GM06990 (cell line): ENCODE measurements around the gene SNTG2.

Source experiments
- DNase-seq: peaks from one replicate; pipeline ENCODE4 v3.0.0-alpha.2; 2011; ENCODE audit not compliant: insufficient read length; ENCODE audit errors: extremely low read depth
- H3K27me3 ChIP-seq: replicated peaks from 2 replicates; pipeline ENCODE4 v1.6.0; 2011; ENCODE audit warnings: low read length; ENCODE audit not compliant: control insufficient read depth, insufficient read depth
- H3K36me3 ChIP-seq: 2 replicates; pipeline ENCODE4 v1.5.1; 2011; ENCODE audit warnings: low read length; ENCODE audit not compliant: control insufficient read depth, insufficient read depth
- H3K4me3 ChIP-seq: replicated peaks from 2 replicates; pipeline ENCODE4 v1.5.1; 2011; ENCODE audit warnings: low read depth, mild to moderate bottlenecking, control low read depth, low read length
- TF ChIP-seq, protein P1 (sequence below): IDR thresholded peaks from 2 replicates; pipeline ENCODE4 v1.5.1; 2011; ENCODE audit warnings: low read length, control low read depth, mild to moderate bottlenecking, inconsistent platforms; ENCODE audit not compliant: insufficient read depth, poor library complexity, severe bottlenecking

Gene SNTG2

DNA sequence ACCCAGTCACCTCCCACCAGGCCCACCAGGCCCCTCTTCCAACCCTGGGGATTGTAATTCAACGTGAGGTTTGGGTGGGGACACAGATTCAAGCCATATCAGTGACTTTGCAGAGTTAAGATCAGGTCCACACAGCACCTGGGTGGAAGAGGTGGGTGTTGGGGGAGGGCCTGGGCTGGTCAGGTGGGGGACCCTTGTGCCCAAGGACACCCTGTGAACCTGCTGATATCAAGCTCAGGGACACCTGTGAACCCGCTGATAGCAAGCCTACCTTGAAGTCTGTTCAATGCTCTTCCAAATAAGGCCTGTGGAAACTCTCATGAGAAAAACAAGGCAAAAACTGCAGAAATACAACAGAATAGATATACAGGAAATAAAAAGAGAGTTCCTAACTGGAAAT lies 442.7 kb downstream of the SNTG2 start:
- no peak overlapping the region for H3K4me3 ChIP-seq
- no peak for DNase-seq
- TF ChIP-seq, protein P1, sequence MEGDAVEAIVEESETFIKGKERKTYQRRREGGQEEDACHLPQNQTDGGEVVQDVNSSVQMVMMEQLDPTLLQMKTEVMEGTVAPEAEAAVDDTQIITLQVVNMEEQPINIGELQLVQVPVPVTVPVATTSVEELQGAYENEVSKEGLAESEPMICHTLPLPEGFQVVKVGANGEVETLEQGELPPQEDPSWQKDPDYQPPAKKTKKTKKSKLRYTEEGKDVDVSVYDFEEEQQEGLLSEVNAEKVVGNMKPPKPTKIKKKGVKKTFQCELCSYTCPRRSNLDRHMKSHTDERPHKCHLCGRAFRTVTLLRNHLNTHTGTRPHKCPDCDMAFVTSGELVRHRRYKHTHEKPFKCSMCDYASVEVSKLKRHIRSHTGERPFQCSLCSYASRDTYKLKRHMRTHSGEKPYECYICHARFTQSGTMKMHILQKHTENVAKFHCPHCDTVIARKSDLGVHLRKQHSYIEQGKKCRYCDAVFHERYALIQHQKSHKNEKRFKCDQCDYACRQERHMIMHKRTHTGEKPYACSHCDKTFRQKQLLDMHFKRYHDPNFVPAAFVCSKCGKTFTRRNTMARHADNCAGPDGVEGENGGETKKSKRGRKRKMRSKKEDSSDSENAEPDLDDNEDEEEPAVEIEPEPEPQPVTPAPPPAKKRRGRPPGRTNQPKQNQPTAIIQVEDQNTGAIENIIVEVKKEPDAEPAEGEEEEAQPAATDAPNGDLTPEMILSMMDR: no peak
- no peaks in the 10 kb centered on the region for H3K36me3 ChIP-seq
- no peaks in the 10 kb centered on the region for H3K27me3 ChIP-seq

DNA sequence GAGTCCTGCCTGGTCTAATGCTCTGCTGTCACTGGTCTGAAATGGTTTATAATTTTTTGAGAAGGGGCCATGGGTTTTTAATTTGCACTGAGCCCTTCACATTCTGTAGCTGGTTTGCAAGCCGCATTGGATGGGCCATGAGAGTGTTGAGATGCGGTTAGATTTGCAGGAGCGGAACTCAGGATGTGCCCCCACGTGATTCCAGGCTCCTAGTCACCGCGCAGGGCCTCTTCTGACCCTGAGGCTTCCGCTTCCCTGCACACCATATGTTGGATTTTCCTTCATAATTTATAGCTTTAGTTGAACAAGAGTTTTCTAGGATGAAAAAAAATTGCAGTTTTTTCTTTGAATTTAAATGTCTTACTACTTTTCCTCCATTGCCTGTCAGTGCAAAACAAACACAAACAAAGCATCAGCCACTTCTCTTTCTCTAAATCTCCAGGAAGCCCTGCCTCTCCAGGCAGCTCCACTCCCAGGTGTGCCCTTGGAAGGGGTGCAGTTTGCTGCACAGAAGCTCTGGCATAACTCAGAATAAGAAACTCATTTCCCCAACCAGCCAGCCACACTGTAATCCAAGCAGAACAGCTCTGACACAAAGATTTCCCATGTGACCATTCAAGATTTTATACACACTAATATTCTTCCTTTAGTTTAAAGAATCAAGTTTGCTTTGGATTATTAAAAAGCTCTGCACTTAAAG lies 444.2 kb downstream of the SNTG2 start:
- H3K27me3 ChIP-seq: no peaks in the 10 kb centered on the region
- no peak overlapping the region for H3K4me3 ChIP-seq
- DNase-seq: no peak
- TF ChIP-seq, protein P1: no peak
- no peaks in the 10 kb centered on the region for H3K36me3 ChIP-seq

DNA sequence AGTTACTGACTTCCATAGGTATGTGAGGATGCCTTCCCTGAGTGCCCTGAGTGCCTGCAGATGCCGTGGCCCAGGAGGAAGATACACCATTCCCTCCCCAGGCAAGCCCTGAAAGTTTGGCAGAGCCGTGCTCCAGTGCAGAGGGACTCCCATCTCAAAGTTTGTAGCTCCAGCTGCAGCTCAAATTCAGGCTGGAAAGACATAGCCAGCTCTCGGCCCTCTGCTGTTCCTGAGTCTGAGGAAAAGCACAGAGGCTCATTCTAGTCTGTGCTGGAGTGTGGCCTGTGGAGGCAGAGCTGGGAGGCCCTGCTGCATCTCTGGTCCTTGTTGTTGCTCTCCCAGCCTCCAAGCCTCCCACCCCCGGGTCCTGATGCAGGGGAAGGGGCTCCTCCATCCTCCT lies 446.7 kb downstream of the SNTG2 start:
- TF ChIP-seq, protein P1: no peak
- no peak for DNase-seq
- H3K27me3 ChIP-seq: no peaks in the 10 kb centered on the region
- no peak overlapping the region for H3K4me3 ChIP-seq
- no peaks in the 10 kb centered on the region for H3K36me3 ChIP-seq

DNA sequence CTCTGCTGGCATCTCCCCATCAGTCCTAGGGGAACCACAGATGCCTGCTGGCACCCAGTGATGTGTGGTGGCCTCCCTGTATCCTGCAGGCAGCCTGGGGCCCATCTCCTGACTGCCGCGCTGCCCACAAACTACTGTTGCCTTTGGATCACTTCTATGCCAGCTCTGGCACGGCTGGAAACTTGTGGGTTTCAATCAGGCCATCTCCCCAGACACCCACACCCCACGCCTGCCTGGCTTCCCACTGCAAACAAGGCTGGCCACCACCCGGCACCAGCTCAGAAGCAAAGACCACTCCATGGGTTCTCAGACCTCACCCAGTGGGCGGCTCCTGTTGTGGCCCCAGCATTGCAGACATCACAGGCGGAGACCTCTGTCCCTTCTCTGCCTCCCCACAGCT lies 447.5 kb downstream of the SNTG2 start:
- no peaks in the 10 kb centered on the region for H3K36me3 ChIP-seq
- TF ChIP-seq, protein P1: no peak
- no peak for DNase-seq
- no peak overlapping the region for H3K4me3 ChIP-seq
- H3K27me3 ChIP-seq: no peaks in the 10 kb centered on the region

DNA sequence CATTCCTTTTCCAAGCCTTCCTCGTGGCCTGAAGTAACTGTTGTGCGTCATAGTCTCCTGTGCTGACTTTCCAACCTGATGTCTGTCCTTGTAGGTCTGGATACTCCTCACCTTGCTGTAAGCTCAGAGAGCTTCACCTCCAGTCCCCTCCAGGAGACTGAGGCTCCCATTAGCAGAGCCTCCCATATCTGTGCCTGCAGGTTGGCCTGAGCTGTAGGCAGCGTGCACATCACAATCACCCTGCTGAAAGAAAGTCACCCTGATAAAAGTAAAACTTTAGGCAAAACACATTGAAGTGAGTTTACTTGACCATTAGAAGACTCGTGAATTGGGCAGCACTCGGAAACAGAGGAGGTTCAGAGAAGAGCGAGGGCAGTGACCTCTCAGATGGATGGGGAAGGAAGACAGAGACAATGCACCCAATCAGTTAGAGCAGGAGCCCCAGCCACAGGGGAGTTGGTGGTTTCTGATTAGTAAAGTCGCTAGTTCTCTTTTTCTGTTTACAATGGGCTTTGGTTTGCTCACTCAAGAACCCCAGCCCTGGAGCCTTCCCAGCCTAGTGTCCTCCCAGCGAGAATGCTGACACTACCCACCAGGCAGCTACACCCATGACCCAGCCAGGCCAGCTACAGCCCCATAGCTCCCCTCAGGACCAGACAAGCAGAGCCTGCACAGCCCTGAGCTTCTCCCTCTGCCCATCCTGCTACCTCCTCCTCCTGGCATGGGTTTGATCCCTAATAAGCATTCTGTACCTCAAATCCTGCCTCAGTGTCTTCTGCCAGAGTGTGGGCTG lies 450.5 kb downstream of the SNTG2 start:
- Histone ChIP-seq H3K36me3 (no peaks in the 10 kb centered on the region), H3K4me3 (no peak overlapping the region), H3K27me3 (no peaks in the 10 kb centered on the region)
- DNase-seq: no peak
- TF ChIP-seq, protein P1: no peak
